Measurements from ENCODE around the gene REG1A. TPM values are rescaled to one million over a fixed set of nuclear protein-coding genes. Genes with fewer than 3 reads are reported as not detected.

The REG1A gene
- polyA plus RNA-seq, 1 donor (not counting 4 experiments of a cell fraction or from before 2014, with no cell fraction given): not detected

- H3K9ac ChIP-seq (ENCODE audit: control insufficient read depth, extremely low read depth, insufficient read depth, low read length): no peak overlapping the region
- no peaks in the 10 kb centered on the region for H3K79me2 ChIP-seq (ENCODE audit: control insufficient read depth, insufficient read depth, low read length)
- H3K27ac ChIP-seq (ENCODE audit: control insufficient read depth, insufficient read depth, low read length): no peak overlapping the region
- H3K9me1 ChIP-seq (ENCODE audit: control insufficient read depth, extremely low read depth, insufficient read depth, low read length): no peaks in the 10 kb centered on the region
- no peak overlapping the region for H2AFZ ChIP-seq (ENCODE audit: control insufficient read depth, low read length)
- H3K9me3 ChIP-seq (ENCODE audit: control insufficient read depth, low read depth, low read length): no peaks in the 10 kb centered on the region
- dilution Hi-C loops (cut with MboI; ENCODE audit: extremely low pct_ligation_motif_present, low sequenced_read_pairs): no loop called here
- FAIRE-seq (no peak), DNase-seq (ENCODE audit: low read depth, low spot score) (no peak)
- TF ChIP-seq EZH2 (IDR thresholded peaks at IDR 0.05; ENCODE audit: low read length) (no peak), CTCF (optimal IDR thresholded peaks at IDR 0.05 in 1 of 3, IDR thresholded peaks at IDR 0.05 in 1 of 3, conservative IDR thresholded peaks at IDR 0.05 in 1 of 3; ENCODE audit: extremely low read depth in 1 of 3, insufficient read depth in 2 of 3, low read length in 3 of 3) (no peak)
- H3K27me3 ChIP-seq (ENCODE audit: control insufficient read depth, extremely low read depth, insufficient read depth, low read length): no peaks in the 10 kb centered on the region
- no peak overlapping the region for H3K4me2 ChIP-seq (ENCODE audit: control insufficient read depth, extremely low read depth, insufficient read depth, low read depth, low read length)
- H3K4me3 ChIP-seq (ENCODE audit: control insufficient read depth in 2 of 3, extremely low read depth in 1 of 3, insufficient read depth in 2 of 3, low read depth in 1 of 3, low read length in 3 of 3): no peak overlapping the region
- H4K20me1 ChIP-seq (ENCODE audit: control insufficient read depth, extremely low read depth, insufficient read depth, low read length): no peaks in the 10 kb centered on the region
- no peaks in the 10 kb centered on the region for H3K4me1 ChIP-seq (ENCODE audit: control insufficient read depth, extremely low read depth, insufficient read depth, low read length)
- no peaks in the 10 kb centered on the region for H3K36me3 ChIP-seq (ENCODE audit: control insufficient read depth in 2 of 2, extremely low read depth in 1 of 2, insufficient read depth in 2 of 2, low read length in 2 of 2)
These were observed 51.2 kb downstream of the REG1A start for GRCh38 chr2:79171348-79171958.

Other genes with a start within 250 kb of the REG1A start
- gene REG3G, start 94.8 kb upstream of the REG1A start, polyA plus RNA-seq: not detected in 3 replicates
- gene REG1B, start 32.5 kb upstream of the REG1A start, polyA plus RNA-seq: not detected in 3 replicates
- not detected in 3 replicates for gene REG3A, start 39.3 kb downstream of the REG1A start, polyA plus RNA-seq